ENCODE measurements around the gene MRGPRG. TPM values are rescaled to one million over a fixed set of nuclear protein-coding genes. Genes with fewer than 3 reads are reported as not detected.

The MRGPRG gene
- total and polyA plus RNA-seq, 4 donors: not detected

GRCh38 chr11:3197878-3198528 lies 20.6 kb downstream of the MRGPRG start:
- no peak overlapping the region for H3K27ac ChIP-seq (ENCODE audit: low read depth in 1 of 2, low read length in 2 of 2)
- H3K9me3 ChIP-seq (ENCODE audit: control insufficient read depth in 4 of 4, low read length in 3 of 4): no peaks in the 10 kb centered on the region
- peaks cover 0 to 4% (median 0%) of the 10 kb centered on the region in 4 donors for H3K27me3 ChIP-seq (ENCODE audit: control insufficient read depth in 4 of 4, insufficient read depth in 4 of 4, low read length in 3 of 4)
- no peak overlapping the region for H3K4me3 ChIP-seq (ENCODE audit: low read depth in 1 of 3, low read length in 3 of 3)
- H3K4me1 ChIP-seq (ENCODE audit: control insufficient read depth in 4 of 4, insufficient read depth in 4 of 4, low read length in 3 of 4): no peaks in the 10 kb centered on the region
- DNase-seq (ENCODE audit: low spot score): no peak
- no peak overlapping the region for H3K9ac ChIP-seq (ENCODE audit: low read depth in 1 of 2, low read length in 2 of 2)
- no peaks in the 10 kb centered on the region for H3K36me3 ChIP-seq (ENCODE audit: control insufficient read depth in 4 of 4, insufficient read depth in 3 of 4, low read depth in 1 of 4, low read length in 3 of 4)
- TF ChIP-seq FOXA2 (IDR thresholded peaks at IDR 0.05) (no peak), HNF4A (conservative IDR thresholded peaks at IDR 0.05) (no peak), SP1 (IDR thresholded peaks at IDR 0.05) (no peak), MAX (IDR thresholded peaks at IDR 0.05) (no peak), REST (IDR thresholded peaks at IDR 0.05) (no peak), ZBTB33 (IDR thresholded peaks at IDR 0.05) (no peak), RXRA (IDR thresholded peaks at IDR 0.05) (no peak), EGR1 (IDR thresholded peaks at IDR 0.05; ENCODE audit: low read depth in 2 of 2) (no peak)
- WGBS: 73% methylated on average over 8 of the region's 8 CpGs

- H3K9ac ChIP-seq (ENCODE audit: low read depth in 1 of 2, low read length in 2 of 2): no peak overlapping the region
- H3K36me3 ChIP-seq (ENCODE audit: control insufficient read depth in 4 of 4, insufficient read depth in 3 of 4, low read depth in 1 of 4, low read length in 3 of 4): no peaks in the 10 kb centered on the region
- TF ChIP-seq CTCF (IDR thresholded peaks at IDR 0.05; ENCODE audit: low read depth, low read length, missing input control): no peak
- no peak for TF ChIP-seq NR2F2 (IDR thresholded peaks at IDR 0.05)
- TF ChIP-seq MAX (IDR thresholded peaks at IDR 0.05): no peak
- TF ChIP-seq TAF1 (conservative IDR thresholded peaks at IDR 0.05): no peak
- no peak for TF ChIP-seq ATF3 (IDR thresholded peaks at IDR 0.05)
- no peak for TF ChIP-seq EGR1 (IDR thresholded peaks at IDR 0.05; ENCODE audit: low read depth in 2 of 2)
- TF ChIP-seq ZBTB33 (IDR thresholded peaks at IDR 0.05): no peak
- TF ChIP-seq REST (IDR thresholded peaks at IDR 0.05): no peak
- H3K27me3 ChIP-seq (ENCODE audit: control insufficient read depth in 4 of 4, insufficient read depth in 4 of 4, low read length in 3 of 4): peaks cover 0 to 4% (median 0%) of the 10 kb centered on the region in 4 donors
- 82% methylated on average over 11 of the region's 11 CpGs for WGBS
- H3K9me3 ChIP-seq (ENCODE audit: control insufficient read depth in 4 of 4, low read length in 3 of 4): no peaks in the 10 kb centered on the region
- H3K4me1 ChIP-seq (ENCODE audit: control insufficient read depth in 4 of 4, insufficient read depth in 4 of 4, low read length in 3 of 4): no peaks in the 10 kb centered on the region
- no peak for DNase-seq (ENCODE audit: low spot score)
- no peak overlapping the region for H3K4me3 ChIP-seq (ENCODE audit: low read depth in 1 of 3, low read length in 3 of 3)
- H3K27ac ChIP-seq (ENCODE audit: low read depth in 1 of 2, low read length in 2 of 2): no peak overlapping the region
Measured at GRCh38 chr11:3197044-3197695, 21.4 kb downstream of the MRGPRG start.
